Left hindlimb (tissue), 1 donor: ENCODE results near the gene GAL3ST3.
"Not testable (repeated sequence)": the region's sequence is repeated elsewhere in the genome, so short reads cannot be mapped to it uniquely, and the experiment has no call there.

Source experiments
- DNase-seq: peaks from one replicate; pipeline ENCODE4 v3.0.0-alpha.2; 2018

GAL3ST3 gene

GRCh38 chr11:66042227-66042995, 6.5 kb downstream of the GAL3ST3 start:
- DNase-seq = no peak

GRCh38 chr11:66039765-66040164, 9.2 kb downstream of the GAL3ST3 start:
- DNase-seq = no peak

GRCh38 chr11:66037327-66037726, 11.6 kb downstream of the GAL3ST3 start:
- no peak for DNase-seq

- no peak for DNase-seq
Observed at GRCh38 chr11:66036334-66036710, 12.6 kb downstream of the GAL3ST3 start.

- DNase-seq = no peak
Observed at GRCh38 chr11:66035653-66036333, 13.2 kb downstream of the GAL3ST3 start.

- no peak for DNase-seq
Observed at GRCh38 chr11:66032957-66033735, 15.8 kb downstream of the GAL3ST3 start.

- DNase-seq = no peak
Observed at GRCh38 chr11:66026017-66026529, 22.9 kb downstream of the GAL3ST3 start, which contains the start of gene CATSPER1. Gene CATSPER1, minus strand, starts transcription at chr11:66026479. Its CDS starts 100 bp downstream, at chr11:66026379.

GRCh38 chr11:66023186-66023440, 25.8 kb downstream of the GAL3ST3 start:
- not testable (repeated sequence) for DNase-seq

GRCh38 chr11:66022401-66023185, 26.4 kb downstream of the GAL3ST3 start:
- DNase-seq = peak; percentile 68

- DNase-seq = no peak
Observed at GRCh38 chr11:66020618-66021357, 28.2 kb downstream of the GAL3ST3 start.

GRCh38 chr11:66020212-66020611, 28.7 kb downstream of the GAL3ST3 start:
- no peak for DNase-seq

- no peak for DNase-seq
Observed at GRCh38 chr11:66017321-66017720, 31.6 kb downstream of the GAL3ST3 start.

- DNase-seq = no peak
Observed at GRCh38 chr11:66016793-66017177, 32.2 kb downstream of the GAL3ST3 start.

- no peak for DNase-seq
Observed at GRCh38 chr11:66015936-66016792, 32.8 kb downstream of the GAL3ST3 start.

GRCh38 chr11:66015454-66015881, 33.5 kb downstream of the GAL3ST3 start:
- DNase-seq = no peak

GRCh38 chr11:66014804-66015453, 34.0 kb downstream of the GAL3ST3 start:
- DNase-seq = no peak

GRCh38 chr11:66013762-66014100, 35.2 kb downstream of the GAL3ST3 start:
- no peak for DNase-seq

- no peak for DNase-seq
Observed at GRCh38 chr11:66012946-66013761, 35.8 kb downstream of the GAL3ST3 start.

GRCh38 chr11:66012371-66012945, 36.5 kb downstream of the GAL3ST3 start:
- no peak for DNase-seq
